RWPE2 (cell line): ENCODE results near the gene SLC25A2.

ENCODE experiments used
- ATAC-seq: fragments of 200-7000 bp; cut with Tn5 transposase; 3 replicates; pipeline ENCODE4 v1.9.1; 2021; ENCODE audit warnings: low read depth
- DNase-seq: peaks from one replicate; pipeline ENCODE4 v3.0.0-alpha.2; 2020; ENCODE audit warnings: low spot score
- H3K27ac ChIP-seq: fragments of 450-650 bp; 2 replicates; pipeline ENCODE4 v1.5.1; 2017; ENCODE audit warnings: mild to moderate bottlenecking; ENCODE audit not compliant: poor library complexity, severe bottlenecking
- H3K27me3 ChIP-seq: fragments of 250-450 bp; sonication (Bioruptor Pico); 2 replicates; pipeline ENCODE4 v1.5.1; 2021; ENCODE audit warnings: mild to moderate bottlenecking, moderate library complexity; ENCODE audit not compliant: insufficient read depth, poor library complexity, severe bottlenecking
- H3K36me3 ChIP-seq: fragments of 250-450 bp; sonication (Bioruptor Pico); 2 replicates; pipeline ENCODE4 v1.5.1; 2020; ENCODE audit warnings: low read depth, mild to moderate bottlenecking, moderate library complexity
- H3K4me1 ChIP-seq: fragments of 250-450 bp; sonication (Bioruptor Pico); 2 replicates; pipeline ENCODE4 v1.5.1; 2021; ENCODE audit warnings: mild to moderate bottlenecking, moderate library complexity; ENCODE audit not compliant: insufficient read depth, poor library complexity, severe bottlenecking
- H3K4me3 ChIP-seq: fragments of 250-450 bp; sonication (Bioruptor Pico); 2 replicates; pipeline ENCODE4 v1.5.1; 2021; ENCODE audit warnings: mild to moderate bottlenecking, moderate library complexity; ENCODE audit not compliant: severe bottlenecking
- H3K9me3 ChIP-seq: fragments of 250-450 bp; sonication (Bioruptor Pico); 2 replicates; pipeline ENCODE4 v1.5.1; 2021; ENCODE audit warnings: mild to moderate bottlenecking, moderate library complexity; ENCODE audit not compliant: severe bottlenecking
- TF ChIP-seq, protein P1 (sequence below): fragments of 450-650 bp; IDR thresholded peaks from one replicate; pipeline ENCODE4 v1.5.1; 2017; ENCODE audit warnings: mild to moderate bottlenecking, moderate library complexity; ENCODE audit not compliant: poor library complexity, severe bottlenecking

SLC25A2 gene

DNA sequence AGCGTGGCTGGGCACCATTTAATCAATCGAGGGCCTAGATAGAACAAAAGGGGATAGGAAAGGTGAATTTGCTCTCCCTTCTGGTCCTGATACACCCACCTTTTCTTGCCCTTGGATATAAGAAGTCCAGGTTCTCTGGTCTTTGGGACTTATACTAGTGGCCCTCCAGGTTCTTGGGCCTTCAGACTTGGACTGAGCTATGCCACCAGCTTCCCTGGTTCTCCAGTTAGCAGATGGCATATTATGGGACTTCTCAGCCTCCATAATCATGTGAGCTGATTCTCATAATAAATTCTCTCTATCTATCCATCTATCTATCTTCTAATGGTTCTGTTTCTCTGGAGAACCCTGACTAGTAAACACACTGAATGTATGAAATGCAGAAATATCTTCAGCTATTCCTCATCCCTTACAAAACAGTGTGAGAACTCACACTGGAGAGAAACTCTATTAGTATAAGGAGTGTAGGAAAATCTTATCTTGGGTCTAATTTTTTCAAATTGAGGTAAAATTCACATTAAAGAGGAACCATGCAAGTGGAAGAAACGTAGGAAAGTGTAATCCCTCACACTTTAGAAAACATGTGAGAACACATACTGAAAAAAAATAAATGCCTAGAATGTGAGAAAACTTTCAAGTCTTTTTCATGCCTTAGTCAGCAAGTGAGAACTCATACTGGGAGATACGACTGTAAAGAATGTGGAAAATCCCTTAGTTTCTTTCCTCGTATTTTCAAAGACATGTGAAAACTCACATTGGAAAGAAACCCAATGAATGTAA is 43.2 kb downstream of the SLC25A2 start:
- no peaks in the 10 kb centered on the region for H3K36me3 ChIP-seq
- H3K9me3 ChIP-seq, result peaks cover 54% of the 10 kb centered on the region
- no peaks in the 10 kb centered on the region for H3K4me1 ChIP-seq
- ATAC-seq (no peak), DNase-seq (no peak)
- no peak overlapping the region for H3K4me3 ChIP-seq
- TF ChIP-seq, protein P1, sequence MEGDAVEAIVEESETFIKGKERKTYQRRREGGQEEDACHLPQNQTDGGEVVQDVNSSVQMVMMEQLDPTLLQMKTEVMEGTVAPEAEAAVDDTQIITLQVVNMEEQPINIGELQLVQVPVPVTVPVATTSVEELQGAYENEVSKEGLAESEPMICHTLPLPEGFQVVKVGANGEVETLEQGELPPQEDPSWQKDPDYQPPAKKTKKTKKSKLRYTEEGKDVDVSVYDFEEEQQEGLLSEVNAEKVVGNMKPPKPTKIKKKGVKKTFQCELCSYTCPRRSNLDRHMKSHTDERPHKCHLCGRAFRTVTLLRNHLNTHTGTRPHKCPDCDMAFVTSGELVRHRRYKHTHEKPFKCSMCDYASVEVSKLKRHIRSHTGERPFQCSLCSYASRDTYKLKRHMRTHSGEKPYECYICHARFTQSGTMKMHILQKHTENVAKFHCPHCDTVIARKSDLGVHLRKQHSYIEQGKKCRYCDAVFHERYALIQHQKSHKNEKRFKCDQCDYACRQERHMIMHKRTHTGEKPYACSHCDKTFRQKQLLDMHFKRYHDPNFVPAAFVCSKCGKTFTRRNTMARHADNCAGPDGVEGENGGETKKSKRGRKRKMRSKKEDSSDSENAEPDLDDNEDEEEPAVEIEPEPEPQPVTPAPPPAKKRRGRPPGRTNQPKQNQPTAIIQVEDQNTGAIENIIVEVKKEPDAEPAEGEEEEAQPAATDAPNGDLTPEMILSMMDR, result no peak
- no peak overlapping the region for H3K27ac ChIP-seq
- H3K27me3 ChIP-seq, result no peaks in the 10 kb centered on the region

DNA sequence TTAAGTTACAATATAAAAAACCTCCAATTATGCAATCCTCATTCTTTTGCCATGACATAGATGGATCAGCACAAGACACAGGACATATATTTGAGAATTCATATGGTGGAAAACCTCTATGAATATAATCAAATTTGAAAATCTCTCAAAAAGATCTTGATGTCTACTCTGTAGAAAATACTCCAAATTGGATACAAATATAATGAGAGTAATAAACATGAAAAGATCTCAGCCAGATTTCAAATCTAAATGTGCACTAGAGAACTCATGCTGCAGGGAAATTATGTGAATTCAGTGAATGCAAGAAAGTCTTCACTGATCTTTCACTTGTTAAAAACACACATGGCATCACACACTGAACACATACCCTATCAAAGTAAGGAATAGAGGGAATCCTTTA is 44.9 kb downstream of the SLC25A2 start:
- ATAC-seq (no peak), DNase-seq (no peak)
- Histone ChIP-seq H3K27ac (no peak overlapping the region), H3K27me3 (no peaks in the 10 kb centered on the region), H3K36me3 (no peaks in the 10 kb centered on the region), H3K4me3 (no peak overlapping the region), H3K4me1 (no peaks in the 10 kb centered on the region), H3K9me3 (peaks cover 61% of the 10 kb centered on the region)
- TF ChIP-seq, protein P1, result no peak

DNA sequence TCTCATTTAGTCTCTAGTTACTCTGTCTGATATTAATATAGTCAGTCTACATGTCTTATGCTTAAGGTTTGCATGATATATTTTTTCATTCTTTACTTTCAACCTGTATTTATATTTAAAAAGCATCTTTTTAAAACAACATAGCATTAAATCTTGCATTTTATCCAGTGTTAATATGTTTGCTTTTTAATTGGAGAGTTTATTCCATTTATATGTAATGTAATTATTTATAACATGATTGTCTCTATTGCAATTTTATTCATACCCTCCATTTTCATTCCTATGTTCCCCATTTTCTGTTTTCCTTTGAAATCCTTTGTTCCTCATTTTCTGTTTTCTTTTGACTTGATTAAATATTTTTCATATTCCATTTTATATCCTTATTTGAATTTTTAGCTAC is 45.4 kb downstream of the SLC25A2 start:
- Histone ChIP-seq H3K4me3 (no peak overlapping the region), H3K9me3 (peaks cover 59% of the 10 kb centered on the region), H3K27ac (no peak overlapping the region), H3K36me3 (no peaks in the 10 kb centered on the region), H3K4me1 (no peaks in the 10 kb centered on the region), H3K27me3 (no peaks in the 10 kb centered on the region)
- DNase-seq (no peak), ATAC-seq (no peak)
- TF ChIP-seq, protein P1, result no peak
